Neuronal stem cell (in vitro differentiated cells): Measurements from ENCODE around the gene BMF.

Experiments
- DNase-seq: peaks from one replicate; pipeline ENCODE4 v3.0.0-alpha.2; 2013; ENCODE audit warnings: low spot score
- H2AFZ ChIP-seq: one replicate; pipeline ENCODE4 v1.6.1; 2013; ENCODE audit warnings: mild to moderate bottlenecking, low read length, inconsistent platforms
- H2AK5ac ChIP-seq: 2 replicates; pipeline ENCODE4 v1.6.1; 2013; ENCODE audit warnings: low read depth, mild to moderate bottlenecking, inconsistent platforms, low read length, moderate library complexity, mixed read lengths
- H2BK120ac ChIP-seq: 2 replicates; pipeline ENCODE4 v1.6.1; 2013; ENCODE audit warnings: low read depth, mild to moderate bottlenecking, inconsistent platforms, low read length, moderate library complexity, mixed read lengths
- H2BK12ac ChIP-seq: one replicate; pipeline ENCODE4 v1.6.1; 2013; ENCODE audit warnings: low read length, inconsistent platforms
- H2BK15ac ChIP-seq: 2 replicates; pipeline ENCODE4 v1.6.1; 2013; ENCODE audit warnings: mild to moderate bottlenecking, low read length, inconsistent platforms, mixed read lengths
- H2BK5ac ChIP-seq: one replicate; pipeline ENCODE4 v1.6.1; 2013; ENCODE audit warnings: inconsistent platforms, mild to moderate bottlenecking, low read length, moderate library complexity
- H3K14ac ChIP-seq: one replicate; pipeline ENCODE4 v1.6.1; 2013; ENCODE audit warnings: low read length, inconsistent platforms
- H3K18ac ChIP-seq: 2 replicates; pipeline ENCODE4 v1.6.1; 2013; ENCODE audit warnings: low read length, inconsistent platforms
- H3K23ac ChIP-seq: 2 replicates; pipeline ENCODE4 v1.6.1; 2013; ENCODE audit warnings: low read depth, mild to moderate bottlenecking, mixed read lengths, low read length, inconsistent platforms; ENCODE audit not compliant: poor library complexity
- H3K27ac ChIP-seq: replicated peaks from 3 replicates; pipeline ENCODE4 v1.5.1; 2013; ENCODE audit warnings: low read length, inconsistent platforms
- H3K27me3 ChIP-seq, 3 experiments: 2 replicates each; pipeline ENCODE4 v1.6.1; 2013; ENCODE audit warnings: low read length in 3 of 3, mild to moderate bottlenecking in 2 of 3, inconsistent platforms in 1 of 3, low read depth in 1 of 3, mixed read lengths in 1 of 3, moderate library complexity in 1 of 3; ENCODE audit not compliant: control insufficient read depth in 3 of 3, insufficient read depth in 3 of 3
- H3K36me3 ChIP-seq, 2 donors: replicated peaks in 1 of 2; 2 replicates each; pipeline ENCODE4 v1.6.1; 2013; ENCODE audit warnings: low read length in 2 of 2; ENCODE audit not compliant: control insufficient read depth in 2 of 2, insufficient read depth in 2 of 2
- H3K4ac ChIP-seq: 2 replicates; pipeline ENCODE4 v1.6.1; 2013; ENCODE audit warnings: inconsistent platforms, mild to moderate bottlenecking, low read length, moderate library complexity
- H3K4me1 ChIP-seq, 2 donors: 1 replicate in 1 of 2; 2 replicates in 1 of 2; pipeline ENCODE4 v1.6.1; 2013; ENCODE audit warnings: low read length in 2 of 2, low read depth in 1 of 2; ENCODE audit not compliant: control insufficient read depth in 2 of 2, insufficient read depth in 1 of 2
- H3K4me2 ChIP-seq: one replicate; pipeline ENCODE4 v1.6.1; 2013; ENCODE audit warnings: mild to moderate bottlenecking, low read length, inconsistent platforms; ENCODE audit not compliant: insufficient read depth, poor library complexity, severe bottlenecking
- H3K4me3 ChIP-seq, 2 donors: 2 replicates each; pipeline ENCODE4 v1.5.1; 2013; ENCODE audit warnings: low read length in 2 of 2, mild to moderate bottlenecking in 2 of 2, inconsistent platforms in 1 of 2, moderate library complexity in 1 of 2
- H3K79me1 ChIP-seq: one replicate; pipeline ENCODE4 v1.6.1; 2013; ENCODE audit warnings: low read depth, mild to moderate bottlenecking, inconsistent platforms, low read length, moderate library complexity
- H3K9ac ChIP-seq: one replicate; pipeline ENCODE4 v1.6.1; 2013; ENCODE audit warnings: mild to moderate bottlenecking, low read depth, low read length, inconsistent platforms; ENCODE audit not compliant: poor library complexity
- H3K9me3 ChIP-seq, 2 donors: replicated peaks in 1 of 2; 2 replicates each; pipeline versions ENCODE3 to v1.6.1; 2013; ENCODE audit warnings: low read length in 2 of 2, mild to moderate bottlenecking in 2 of 2, inconsistent platforms in 1 of 2, low read depth in 1 of 2, mixed read lengths in 1 of 2, moderate library complexity in 1 of 2; ENCODE audit not compliant: control insufficient read depth in 2 of 2, insufficient read depth in 1 of 2
- H4K8ac ChIP-seq: one replicate; pipeline ENCODE4 v1.6.1; 2013; ENCODE audit warnings: low read depth, mild to moderate bottlenecking, inconsistent platforms, low read length, moderate library complexity
- H4K91ac ChIP-seq: one replicate; pipeline ENCODE4 v1.6.1; 2013; ENCODE audit warnings: low read length, low read depth, mild to moderate bottlenecking, inconsistent platforms; ENCODE audit not compliant: poor library complexity
- WGBS, 2 donors: extraction: QIAGEN DNeasy Blood & Tissue Kit; methylation state at CpG; one replicate each; pipeline ENCODE4 v1.1.7; 2013; ENCODE audit warnings: missing lambda C conversion rate in 2 of 2, mixed read lengths in 1 of 2; ENCODE audit not compliant: insufficient read length in 2 of 2, insufficient replicate concordance in 1 of 2; ENCODE audit errors: extremely low coverage in 2 of 2; 5-methylcytosine and 5-hydroxymethylcytosine counted together

The BMF gene

GRCh38 chr15:40092256-40092978 lies 16.3 kb downstream of the BMF start:
- Histone ChIP-seq H2AK5ac (no peak overlapping the region), H3K27me3 (peaks cover 0 to 20% (median 0%) of the 10 kb centered on the region in 3 experiments), H2BK12ac (no peak overlapping the region), H2BK15ac (no peak overlapping the region), H3K36me3 (no peaks in the 10 kb centered on the region), H3K4me2 (no peak overlapping the region), H4K91ac (no peak overlapping the region), H3K9me3 (no peaks in the 10 kb centered on the region), H3K4me1 (peaks cover 53 to 66% of the 10 kb centered on the region in 2 donors), H3K27ac (no peak overlapping the region), H2BK5ac (no peak overlapping the region), H2AFZ (peak overlapping the region; percentile 40), H3K18ac (no peak overlapping the region), H3K23ac (no peak overlapping the region), H3K4ac (no peak overlapping the region), H2BK120ac (no peak overlapping the region), H3K9ac (no peak overlapping the region), H3K79me1 (no peaks in the 10 kb centered on the region), H4K8ac (no peak overlapping the region), H3K14ac (no peak overlapping the region), H3K4me3 (no peak overlapping the region)
- DNase-seq = no peak
- WGBS, 2 donors = no CpG with 5 or more reads among the region's 11 CpGs

- peak overlapping the region; percentile 40 for H2AFZ ChIP-seq
- H2AK5ac ChIP-seq = no peak overlapping the region
- no peak overlapping the region for H2BK15ac ChIP-seq
- no peak overlapping the region for H2BK120ac ChIP-seq
- H2BK12ac ChIP-seq = no peak overlapping the region
- no peak overlapping the region for H3K4me2 ChIP-seq
- WGBS, 2 donors = no CpG with 5 or more reads among the region's 6 CpGs
- no peak overlapping the region for H3K27ac ChIP-seq
- peaks cover 58 to 70% of the 10 kb centered on the region in 2 donors for H3K4me1 ChIP-seq
- H3K14ac ChIP-seq = no peak overlapping the region
- no peaks in the 10 kb centered on the region for H3K36me3 ChIP-seq
- H3K4me3 ChIP-seq = no peak overlapping the region
- no peak overlapping the region for H3K9ac ChIP-seq
- H3K18ac ChIP-seq = no peak overlapping the region
- peaks cover 0 to 19% (median 0%) of the 10 kb centered on the region in 3 experiments for H3K27me3 ChIP-seq
- H3K79me1 ChIP-seq = no peaks in the 10 kb centered on the region
- no peak overlapping the region for H4K91ac ChIP-seq
- H3K9me3 ChIP-seq = no peaks in the 10 kb centered on the region
- H2BK5ac ChIP-seq = no peak overlapping the region
- H3K4ac ChIP-seq = no peak overlapping the region
- H3K23ac ChIP-seq = no peak overlapping the region
- no peak for DNase-seq
- no peak overlapping the region for H4K8ac ChIP-seq
Observed at GRCh38 chr15:40091861-40092255, 16.8 kb downstream of the BMF start.

- no peak overlapping the region for H2AK5ac ChIP-seq
- H3K4me1 ChIP-seq = peaks cover 58 to 67% of the 10 kb centered on the region in 2 donors
- no peak overlapping the region for H3K4ac ChIP-seq
- no peak overlapping the region for H2BK120ac ChIP-seq
- no peak overlapping the region for H3K14ac ChIP-seq
- H4K8ac ChIP-seq = no peak overlapping the region
- H3K23ac ChIP-seq = no peak overlapping the region
- peaks cover 0 to 21% (median 0%) of the 10 kb centered on the region in 3 experiments for H3K27me3 ChIP-seq
- no peaks in the 10 kb centered on the region for H3K36me3 ChIP-seq
- no peaks in the 10 kb centered on the region for H3K9me3 ChIP-seq
- DNase-seq = no peak
- WGBS, 2 donors = no CpG with 5 or more reads among the region's 14 CpGs
- H3K9ac ChIP-seq = no peak overlapping the region
- H3K18ac ChIP-seq = peak overlapping the region; percentile 9
- H3K27ac ChIP-seq = no peak overlapping the region
- no peak overlapping the region for H2BK15ac ChIP-seq
- H2BK12ac ChIP-seq = no peak overlapping the region
- H3K4me2 ChIP-seq = no peak overlapping the region
- no peaks in the 10 kb centered on the region for H3K79me1 ChIP-seq
- H2BK5ac ChIP-seq = peak overlapping the region; percentile 11
- no peak overlapping the region for H4K91ac ChIP-seq
- no peak overlapping the region for H2AFZ ChIP-seq
- no peak overlapping the region for H3K4me3 ChIP-seq
Observed at GRCh38 chr15:40090774-40091455, 17.8 kb downstream of the BMF start.
